Liver (tissue), 9 donors: ENCODE results near the gene CWC27. TPM values are rescaled to one million over a fixed set of nuclear protein-coding genes. Genes with fewer than 3 reads are reported as not detected.

Experiments used
- DNase-seq: peaks from one replicate; pipeline ENCODE4 v3.0.0-alpha.2; 2017; ENCODE audit warnings: low spot score
- H3K27ac ChIP-seq, 2 donors: one replicate each; pipeline ENCODE4 v1.7.0; 2013; ENCODE audit warnings: inconsistent platforms in 2 of 2, low read length in 2 of 2, control low read depth in 1 of 2, low read depth in 1 of 2, mild to moderate bottlenecking in 1 of 2
- H3K27me3 ChIP-seq, 4 donors: one replicate each; pipeline versions ENCODE4 v1.6.1 to v1.7.0; 2013; ENCODE audit warnings: low read length in 3 of 4, inconsistent platforms in 1 of 4, mild to moderate bottlenecking in 1 of 4, moderate library complexity in 1 of 4; ENCODE audit not compliant: control insufficient read depth in 4 of 4, insufficient read depth in 4 of 4
- H3K36me3 ChIP-seq, 4 donors: one replicate each; pipeline versions ENCODE4 v1.6.1 to v1.7.0; 2013; ENCODE audit warnings: low read length in 3 of 4, mild to moderate bottlenecking in 3 of 4, low read depth in 1 of 4, moderate library complexity in 1 of 4; ENCODE audit not compliant: control insufficient read depth in 4 of 4, insufficient read depth in 3 of 4
- H3K4me1 ChIP-seq, 4 donors: one replicate each; pipeline versions ENCODE4 v1.6.1 to v1.7.0; 2013; ENCODE audit warnings: low read length in 3 of 4, mild to moderate bottlenecking in 3 of 4, moderate library complexity in 1 of 4; ENCODE audit not compliant: control insufficient read depth in 4 of 4, insufficient read depth in 4 of 4
- H3K4me3 ChIP-seq, 3 donors: one replicate each; pipeline versions ENCODE4 v1.6.1 to v1.7.0; 2013; ENCODE audit warnings: low read length in 3 of 3, control low read depth in 1 of 3, low read depth in 1 of 3, mild to moderate bottlenecking in 1 of 3
- H3K9ac ChIP-seq, 2 donors: one replicate each; pipeline ENCODE4 v1.7.0; 2013; ENCODE audit warnings: low read length in 2 of 2, mild to moderate bottlenecking in 2 of 2, moderate library complexity in 2 of 2, control low read depth in 1 of 2, low read depth in 1 of 2
- H3K9me3 ChIP-seq, 4 donors: one replicate each; pipeline versions ENCODE4 v1.6.1 to v1.7.0; 2013; ENCODE audit warnings: low read length in 3 of 4; ENCODE audit not compliant: control insufficient read depth in 4 of 4
- EGR1 ChIP-seq, 2 donors: IDR thresholded peaks; 2 replicates each; pipeline ENCODE4 v1.6.1; 2016 to 2018; ENCODE audit warnings: antibody characterized with exemption in 2 of 2, low read depth in 2 of 2
- FOXA1 ChIP-seq: IDR thresholded peaks from 2 replicates; pipeline ENCODE4 v1.6.1; 2016; ENCODE audit warnings: antibody characterized with exemption
- FOXA2 ChIP-seq: IDR thresholded peaks from 2 replicates; pipeline ENCODE4 v1.6.1; 2016; ENCODE audit warnings: antibody characterized with exemption
- GABPA ChIP-seq, 2 donors: IDR thresholded peaks in 1 of 2; conservative IDR thresholded peaks in 1 of 2; 2 replicates each; pipeline ENCODE4 v1.6.1; 2016; ENCODE audit warnings: antibody characterized with exemption in 2 of 2, mild to moderate bottlenecking in 1 of 2, moderate library complexity in 1 of 2
- HNF4A ChIP-seq, 2 donors: conservative IDR thresholded peaks; 2 replicates each; pipeline ENCODE4 v1.6.1; 2016; ENCODE audit warnings: antibody characterized with exemption in 2 of 2, mild to moderate bottlenecking in 2 of 2
- HNF4G ChIP-seq: IDR thresholded peaks from 2 replicates; pipeline ENCODE4 v1.6.1; 2016; ENCODE audit warnings: antibody characterized with exemption
- JUND ChIP-seq, 2 donors: IDR thresholded peaks; 2 replicates each; pipeline ENCODE4 v1.6.1; 2016; ENCODE audit warnings: antibody characterized with exemption in 2 of 2
- NR2F2 ChIP-seq: IDR thresholded peaks from 2 replicates; pipeline ENCODE4 v1.6.1; 2016; ENCODE audit warnings: antibody characterized with exemption
- RAD21 ChIP-seq, 2 donors: IDR thresholded peaks; 2 replicates each; pipeline ENCODE4 v1.6.1; 2016; ENCODE audit warnings: antibody characterized with exemption in 2 of 2, mild to moderate bottlenecking in 2 of 2
- RXRA ChIP-seq, 2 donors: IDR thresholded peaks; 2 replicates each; pipeline ENCODE4 v1.6.1; 2017 to 2018; ENCODE audit warnings: antibody characterized with exemption in 2 of 2, mild to moderate bottlenecking in 1 of 2
- SP1 ChIP-seq: IDR thresholded peaks from 2 replicates; pipeline ENCODE4 v1.6.1; 2018; ENCODE audit warnings: antibody characterized with exemption, mild to moderate bottlenecking
- TAF1 ChIP-seq: conservative IDR thresholded peaks from 2 replicates; pipeline ENCODE4 v1.6.1; 2016; ENCODE audit warnings: antibody characterized with exemption, mild to moderate bottlenecking
- YY1 ChIP-seq: IDR thresholded peaks from 2 replicates; pipeline ENCODE4 v1.6.1; 2016; ENCODE audit warnings: antibody characterized with exemption, mild to moderate bottlenecking
- WGBS: extraction: QIAGEN DNeasy Blood & Tissue Kit; methylation state at CpG from one replicate; pipeline ENCODE4 v1.1.7; 2013; 5-methylcytosine and 5-hydroxymethylcytosine counted together
- polyA plus RNA-seq, 2 donors: library from polyadenylated mRNA; stranded (reverse) in 1 of 2; unstranded in 1 of 2; fragments of 200-250 nt in 1 of 2; fragments of >200 nt in 1 of 2; fragmentation: Nextera tagmentation in 1 of 2; extraction: Ambion mirVana in 1 of 2; gene quantifications; one replicate each; pipeline versions ENCODE4 v1.2.1 to v1.2.3, GENCODE V29; 2013 to 2015
- total RNA-seq, 2 donors: library from RNA; depleted of rRNA; stranded (reverse); fragments of >200 nt; gene quantifications; one replicate each; pipeline ENCODE4 v1.2.3, GENCODE V29; 2014
- TF ChIP-seq, protein P1 (sequence below): IDR thresholded peaks from 2 replicates; pipeline ENCODE4 v1.6.1; 2016; ENCODE audit warnings: antibody characterized with exemption
- TF ChIP-seq, protein P2 (sequence below): fragments of 150-350 bp; IDR thresholded peaks from 2 replicates; pipeline ENCODE4 v1.5.1; 2017; ENCODE audit warnings: improper control_type of control experiment, low read depth, low read length; ENCODE audit not compliant: missing input control
- TF ChIP-seq, protein P3 (sequence below): IDR thresholded peaks from 2 replicates; pipeline ENCODE4 v1.6.1; 2016; ENCODE audit warnings: antibody characterized with exemption
- TF ChIP-seq, protein P4 (sequence below): IDR thresholded peaks from 2 replicates; pipeline ENCODE4 v1.6.1; 2016; ENCODE audit warnings: antibody characterized with exemption, mild to moderate bottlenecking
- TF ChIP-seq, protein P5 (sequence below): IDR thresholded peaks from 2 replicates; pipeline ENCODE4 v1.6.1; 2016; ENCODE audit warnings: antibody characterized with exemption
- donor health status: healthy.
- donor health status: healthy.
- donor health status: healthy.
- donor health status: healthy.
- donor health status: healthy.

Gene CWC27
- total and polyA plus RNA-seq, 4 donors, result 3.9 to 9.8 (median 6.0) TPM

DNA sequence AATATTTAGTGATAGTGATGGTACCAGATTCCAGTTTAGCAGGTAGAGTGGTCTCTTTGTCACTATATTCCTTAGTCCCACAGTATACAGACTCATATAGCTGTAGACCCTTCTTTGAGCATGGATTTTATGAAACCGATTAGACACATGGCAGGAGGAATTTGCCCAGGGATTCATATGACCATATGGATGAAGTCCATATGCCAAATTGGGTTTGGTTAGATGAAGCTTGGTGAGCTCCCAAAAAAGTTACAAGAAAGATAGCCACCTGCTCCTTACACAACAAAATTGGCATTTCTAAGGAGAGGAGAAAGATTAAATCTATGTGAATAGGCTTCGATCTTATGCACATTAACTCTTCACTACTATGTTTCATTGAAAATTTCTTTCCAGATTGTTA lies 211.4 kb downstream of the CWC27 start:
- Histone ChIP-seq H3K27ac (no peak overlapping the region), H3K9ac (no peak overlapping the region), H3K4me3 (no peak overlapping the region), H3K27me3 (no peaks in the 10 kb centered on the region), H3K36me3 (no peaks in the 10 kb centered on the region), H3K4me1 (no peaks in the 10 kb centered on the region), H3K9me3 (no peaks in the 10 kb centered on the region)
- DNase-seq, result no peak
- TF ChIP-seq HNF4G (no peak), FOXA2 (no peak), YY1 (no peak), SP1 (no peak), RXRA (IDR thresholded peaks at IDR 0.05) (no peak), TAF1 (no peak), JUND (IDR thresholded peaks at IDR 0.05) (no peak), NR2F2 (no peak)
- TF ChIP-seq, protein P1, sequence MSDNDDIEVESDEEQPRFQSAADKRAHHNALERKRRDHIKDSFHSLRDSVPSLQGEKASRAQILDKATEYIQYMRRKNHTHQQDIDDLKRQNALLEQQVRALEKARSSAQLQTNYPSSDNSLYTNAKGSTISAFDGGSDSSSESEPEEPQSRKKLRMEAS, result no peak
- TF ChIP-seq, protein P2, sequence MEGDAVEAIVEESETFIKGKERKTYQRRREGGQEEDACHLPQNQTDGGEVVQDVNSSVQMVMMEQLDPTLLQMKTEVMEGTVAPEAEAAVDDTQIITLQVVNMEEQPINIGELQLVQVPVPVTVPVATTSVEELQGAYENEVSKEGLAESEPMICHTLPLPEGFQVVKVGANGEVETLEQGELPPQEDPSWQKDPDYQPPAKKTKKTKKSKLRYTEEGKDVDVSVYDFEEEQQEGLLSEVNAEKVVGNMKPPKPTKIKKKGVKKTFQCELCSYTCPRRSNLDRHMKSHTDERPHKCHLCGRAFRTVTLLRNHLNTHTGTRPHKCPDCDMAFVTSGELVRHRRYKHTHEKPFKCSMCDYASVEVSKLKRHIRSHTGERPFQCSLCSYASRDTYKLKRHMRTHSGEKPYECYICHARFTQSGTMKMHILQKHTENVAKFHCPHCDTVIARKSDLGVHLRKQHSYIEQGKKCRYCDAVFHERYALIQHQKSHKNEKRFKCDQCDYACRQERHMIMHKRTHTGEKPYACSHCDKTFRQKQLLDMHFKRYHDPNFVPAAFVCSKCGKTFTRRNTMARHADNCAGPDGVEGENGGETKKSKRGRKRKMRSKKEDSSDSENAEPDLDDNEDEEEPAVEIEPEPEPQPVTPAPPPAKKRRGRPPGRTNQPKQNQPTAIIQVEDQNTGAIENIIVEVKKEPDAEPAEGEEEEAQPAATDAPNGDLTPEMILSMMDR, result no peak
- TF ChIP-seq, protein P3, sequence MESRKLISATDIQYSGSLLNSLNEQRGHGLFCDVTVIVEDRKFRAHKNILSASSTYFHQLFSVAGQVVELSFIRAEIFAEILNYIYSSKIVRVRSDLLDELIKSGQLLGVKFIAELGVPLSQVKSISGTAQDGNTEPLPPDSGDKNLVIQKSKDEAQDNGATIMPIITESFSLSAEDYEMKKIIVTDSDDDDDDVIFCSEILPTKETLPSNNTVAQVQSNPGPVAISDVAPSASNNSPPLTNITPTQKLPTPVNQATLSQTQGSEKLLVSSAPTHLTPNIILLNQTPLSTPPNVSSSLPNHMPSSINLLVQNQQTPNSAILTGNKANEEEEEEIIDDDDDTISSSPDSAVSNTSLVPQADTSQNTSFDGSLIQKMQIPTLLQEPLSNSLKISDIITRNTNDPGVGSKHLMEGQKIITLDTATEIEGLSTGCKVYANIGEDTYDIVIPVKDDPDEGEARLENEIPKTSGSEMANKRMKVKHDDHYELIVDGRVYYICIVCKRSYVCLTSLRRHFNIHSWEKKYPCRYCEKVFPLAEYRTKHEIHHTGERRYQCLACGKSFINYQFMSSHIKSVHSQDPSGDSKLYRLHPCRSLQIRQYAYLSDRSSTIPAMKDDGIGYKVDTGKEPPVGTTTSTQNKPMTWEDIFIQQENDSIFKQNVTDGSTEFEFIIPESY, result no peak
- WGBS, result over 99% methylated on average over 2 of the region's 2 CpGs

DNA sequence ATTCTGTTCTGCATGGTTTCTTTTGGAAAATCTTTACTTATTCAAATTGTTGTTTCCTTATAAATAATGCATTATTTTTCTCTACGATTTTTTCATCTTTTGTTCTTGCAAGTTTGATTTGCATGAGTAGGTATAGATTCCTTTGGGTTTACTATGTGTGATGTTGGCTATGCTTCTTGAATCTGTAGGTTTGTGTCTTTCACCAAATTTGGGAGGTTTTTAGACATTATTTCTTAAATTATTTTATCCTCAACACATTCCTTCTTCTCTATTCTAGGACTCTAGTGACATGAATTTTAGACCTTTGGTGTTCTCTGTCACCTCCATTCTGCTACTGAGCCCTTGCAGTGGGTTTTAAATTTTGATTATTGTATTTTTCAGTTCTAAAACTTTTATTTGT lies 219.0 kb downstream of the CWC27 start:
- H3K9ac ChIP-seq, result no peak overlapping the region
- no peaks in the 10 kb centered on the region for H3K36me3 ChIP-seq
- no peak for DNase-seq
- H3K4me1 ChIP-seq, result no peaks in the 10 kb centered on the region
- no peak for TF ChIP-seq YY1
- TF ChIP-seq HNF4A (conservative IDR thresholded peaks at IDR 0.05), result no peak
- TF ChIP-seq JUND (IDR thresholded peaks at IDR 0.05), result no peak
- TF ChIP-seq NR2F2, result no peak
- TF ChIP-seq, protein P4, sequence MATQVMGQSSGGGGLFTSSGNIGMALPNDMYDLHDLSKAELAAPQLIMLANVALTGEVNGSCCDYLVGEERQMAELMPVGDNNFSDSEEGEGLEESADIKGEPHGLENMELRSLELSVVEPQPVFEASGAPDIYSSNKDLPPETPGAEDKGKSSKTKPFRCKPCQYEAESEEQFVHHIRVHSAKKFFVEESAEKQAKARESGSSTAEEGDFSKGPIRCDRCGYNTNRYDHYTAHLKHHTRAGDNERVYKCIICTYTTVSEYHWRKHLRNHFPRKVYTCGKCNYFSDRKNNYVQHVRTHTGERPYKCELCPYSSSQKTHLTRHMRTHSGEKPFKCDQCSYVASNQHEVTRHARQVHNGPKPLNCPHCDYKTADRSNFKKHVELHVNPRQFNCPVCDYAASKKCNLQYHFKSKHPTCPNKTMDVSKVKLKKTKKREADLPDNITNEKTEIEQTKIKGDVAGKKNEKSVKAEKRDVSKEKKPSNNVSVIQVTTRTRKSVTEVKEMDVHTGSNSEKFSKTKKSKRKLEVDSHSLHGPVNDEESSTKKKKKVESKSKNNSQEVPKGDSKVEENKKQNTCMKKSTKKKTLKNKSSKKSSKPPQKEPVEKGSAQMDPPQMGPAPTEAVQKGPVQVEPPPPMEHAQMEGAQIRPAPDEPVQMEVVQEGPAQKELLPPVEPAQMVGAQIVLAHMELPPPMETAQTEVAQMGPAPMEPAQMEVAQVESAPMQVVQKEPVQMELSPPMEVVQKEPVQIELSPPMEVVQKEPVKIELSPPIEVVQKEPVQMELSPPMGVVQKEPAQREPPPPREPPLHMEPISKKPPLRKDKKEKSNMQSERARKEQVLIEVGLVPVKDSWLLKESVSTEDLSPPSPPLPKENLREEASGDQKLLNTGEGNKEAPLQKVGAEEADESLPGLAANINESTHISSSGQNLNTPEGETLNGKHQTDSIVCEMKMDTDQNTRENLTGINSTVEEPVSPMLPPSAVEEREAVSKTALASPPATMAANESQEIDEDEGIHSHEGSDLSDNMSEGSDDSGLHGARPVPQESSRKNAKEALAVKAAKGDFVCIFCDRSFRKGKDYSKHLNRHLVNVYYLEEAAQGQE, result no peak
- no peak for TF ChIP-seq EGR1 (IDR thresholded peaks at IDR 0.05; ENCODE audit: low read depth in 2 of 2)
- TF ChIP-seq, protein P5, sequence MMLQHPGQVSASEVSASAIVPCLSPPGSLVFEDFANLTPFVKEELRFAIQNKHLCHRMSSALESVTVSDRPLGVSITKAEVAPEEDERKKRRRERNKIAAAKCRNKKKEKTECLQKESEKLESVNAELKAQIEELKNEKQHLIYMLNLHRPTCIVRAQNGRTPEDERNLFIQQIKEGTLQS, result no peak
- TF ChIP-seq TAF1, result no peak
- TF ChIP-seq GABPA (IDR thresholded peaks at IDR 0.05 in 1 of 2, conservative IDR thresholded peaks at IDR 0.05 in 1 of 2), result no peak
- TF ChIP-seq HNF4G, result no peak
- TF ChIP-seq FOXA1, result no peak
- TF ChIP-seq SP1, result no peak
- no peak for TF ChIP-seq RAD21 (IDR thresholded peaks at IDR 0.05)
- no peak for TF ChIP-seq FOXA2
- no peak for TF ChIP-seq RXRA (IDR thresholded peaks at IDR 0.05)
- TF ChIP-seq, protein P2, result no peak
- TF ChIP-seq, protein P1, result no peak
- TF ChIP-seq, protein P3, result no peak
- H3K9me3 ChIP-seq, result no peaks in the 10 kb centered on the region
- H3K27me3 ChIP-seq, result no peaks in the 10 kb centered on the region
- no peak overlapping the region for H3K27ac ChIP-seq
- H3K4me3 ChIP-seq, result no peak overlapping the region
- WGBS, result 97% methylated on average over 1 of the region's 1 CpG
